Ecto neural progenitor cell (in vitro differentiated cells): ENCODE results near the gene AGPS.

ENCODE experiments used
- DNase-seq: peaks from one replicate; pipeline ENCODE4 v3.0.0-alpha.2; 2018; ENCODE audit warnings: low spot score

Gene AGPS

GRCh38 chr2:177592945-177593344 lies 200.4 kb downstream of the AGPS start:
- no peak for DNase-seq

GRCh38 chr2:177593402-177593801 lies 200.8 kb downstream of the AGPS start:
- DNase-seq: no peak
